Subcutaneous abdominal adipose tissue (tissue), 5 donors: ENCODE data around the gene ABAT.

Experiments used
- H3K27ac ChIP-seq: one replicate; pipeline ENCODE4 v1.7.0; 2013; ENCODE audit warnings: low read depth, mild to moderate bottlenecking, inconsistent platforms, low read length, moderate library complexity
- H3K27me3 ChIP-seq, 5 donors: one replicate each; pipeline ENCODE4 v1.7.0; 2013; ENCODE audit warnings: low read length in 5 of 5, inconsistent platforms in 1 of 5; ENCODE audit not compliant: control insufficient read depth in 5 of 5, insufficient read depth in 4 of 5
- H3K36me3 ChIP-seq, 5 donors: one replicate each; pipeline ENCODE4 v1.7.0; 2013; ENCODE audit warnings: low read length in 5 of 5; ENCODE audit not compliant: control insufficient read depth in 5 of 5, insufficient read depth in 5 of 5
- H3K4me1 ChIP-seq, 5 donors: one replicate each; pipeline ENCODE4 v1.7.0; 2013; ENCODE audit warnings: low read length in 5 of 5, mild to moderate bottlenecking in 3 of 5, moderate library complexity in 1 of 5; ENCODE audit not compliant: control insufficient read depth in 5 of 5, insufficient read depth in 5 of 5
- H3K4me3 ChIP-seq, 5 donors: one replicate each; pipeline ENCODE4 v1.7.0; 2013; ENCODE audit warnings: low read length in 5 of 5, low read depth in 1 of 5
- H3K9ac ChIP-seq, 5 donors: one replicate each; pipeline ENCODE4 v1.7.0; 2013; ENCODE audit warnings: low read length in 5 of 5, mild to moderate bottlenecking in 4 of 5, moderate library complexity in 3 of 5
- H3K9me3 ChIP-seq, 5 donors: one replicate each; pipeline ENCODE4 v1.7.0; 2013; ENCODE audit warnings: low read length in 5 of 5; ENCODE audit not compliant: control insufficient read depth in 5 of 5
- donor health status: healthy.
- donor health status: healthy.
- donor health status: healthy.
- donor health status: healthy.
- donor health status: healthy.

The ABAT gene

DNA sequence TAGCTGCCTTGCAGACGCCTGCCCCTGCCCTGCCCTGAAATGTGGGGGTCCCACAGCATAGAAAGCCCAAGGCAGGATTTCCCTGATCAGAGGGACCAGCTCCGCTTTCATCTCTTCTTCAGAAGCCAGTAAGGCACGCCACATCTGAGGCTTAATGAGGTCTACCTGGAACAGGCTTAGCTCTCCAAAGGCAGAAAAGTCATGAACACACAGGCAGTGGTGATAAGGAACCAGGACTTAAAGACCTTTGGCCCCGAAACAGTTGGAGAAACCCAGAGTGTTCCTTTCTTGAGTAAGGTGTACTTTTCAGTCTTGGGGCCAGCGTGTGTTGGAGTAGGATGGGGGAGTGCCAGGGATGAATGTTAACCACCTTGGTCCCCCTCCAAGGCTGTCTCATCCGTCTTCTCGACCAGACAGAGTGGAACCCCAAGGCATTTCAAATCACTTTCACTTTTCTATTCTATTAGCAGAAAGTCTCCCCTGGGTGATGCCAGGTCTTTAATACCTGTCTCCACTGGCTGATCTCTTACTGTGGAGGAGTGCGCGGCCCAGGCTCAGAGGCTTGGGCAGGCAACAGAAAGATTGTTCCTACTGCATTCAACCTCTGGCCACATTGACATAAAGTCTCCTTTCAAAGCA, 79.1 kb downstream of the ABAT start:
- no peak overlapping the region for H3K27ac ChIP-seq
- H3K9me3 ChIP-seq, result no peaks in the 10 kb centered on the region
- no peak overlapping the region for H3K9ac ChIP-seq
- H3K4me1 ChIP-seq, result no peaks in the 10 kb centered on the region
- peaks cover 0 to 29% (median 13%) of the 10 kb centered on the region in 5 donors for H3K36me3 ChIP-seq
- no peak overlapping the region for H3K4me3 ChIP-seq
- H3K27me3 ChIP-seq, result no peaks in the 10 kb centered on the region

DNA sequence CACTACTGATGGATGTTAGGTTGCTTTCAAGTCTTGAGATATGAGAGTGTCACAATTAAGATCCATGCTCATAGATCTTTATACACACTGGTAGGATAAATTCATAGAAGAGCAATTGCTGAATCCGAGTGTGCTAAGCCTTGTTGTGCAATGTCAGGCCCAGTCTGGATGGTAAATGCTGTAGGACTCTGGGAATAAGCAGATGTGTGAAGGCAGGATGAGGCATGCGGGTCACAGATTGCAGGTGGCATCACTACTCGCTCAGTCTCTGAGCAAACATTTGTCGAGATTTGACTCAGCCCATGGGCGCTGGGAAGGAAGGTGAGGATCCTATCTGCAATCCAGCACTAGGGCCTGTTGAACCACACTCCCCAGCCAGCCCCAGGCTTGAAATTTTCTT, 82.3 kb downstream of the ABAT start:
- no peak overlapping the region for H3K4me3 ChIP-seq
- no peak overlapping the region for H3K9ac ChIP-seq
- no peak overlapping the region for H3K27ac ChIP-seq
- H3K36me3 ChIP-seq, result peaks cover 0 to 27% (median 8%) of the 10 kb centered on the region in 5 donors
- no peaks in the 10 kb centered on the region for H3K4me1 ChIP-seq
- H3K9me3 ChIP-seq, result no peaks in the 10 kb centered on the region
- H3K27me3 ChIP-seq, result no peaks in the 10 kb centered on the region

DNA sequence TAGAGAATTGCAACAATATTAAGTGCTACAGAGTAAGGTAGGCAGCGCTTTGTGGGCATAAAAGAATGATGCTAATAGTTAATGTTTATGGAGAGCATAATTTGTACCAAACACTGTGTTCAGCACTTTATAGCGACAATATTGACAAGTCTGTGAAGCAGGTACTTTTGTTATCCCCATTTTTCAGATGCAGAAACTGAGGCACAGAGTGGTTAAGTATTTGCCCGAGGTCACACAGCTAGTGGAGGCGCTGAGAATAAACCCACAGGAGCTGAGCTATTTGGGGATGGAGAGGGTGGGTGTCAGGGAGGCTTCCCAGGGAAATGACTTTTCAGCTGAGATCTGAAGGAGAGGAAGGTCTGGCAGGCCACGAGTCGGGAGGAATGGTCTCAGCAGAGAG, 83.6 kb downstream of the ABAT start:
- Histone ChIP-seq H3K9me3 (no peaks in the 10 kb centered on the region), H3K4me1 (no peaks in the 10 kb centered on the region), H3K36me3 (peaks cover 0 to 25% (median 7%) of the 10 kb centered on the region in 5 donors), H3K9ac (no peak overlapping the region), H3K27ac (no peak overlapping the region), H3K27me3 (no peaks in the 10 kb centered on the region), H3K4me3 (no peak overlapping the region)

DNA sequence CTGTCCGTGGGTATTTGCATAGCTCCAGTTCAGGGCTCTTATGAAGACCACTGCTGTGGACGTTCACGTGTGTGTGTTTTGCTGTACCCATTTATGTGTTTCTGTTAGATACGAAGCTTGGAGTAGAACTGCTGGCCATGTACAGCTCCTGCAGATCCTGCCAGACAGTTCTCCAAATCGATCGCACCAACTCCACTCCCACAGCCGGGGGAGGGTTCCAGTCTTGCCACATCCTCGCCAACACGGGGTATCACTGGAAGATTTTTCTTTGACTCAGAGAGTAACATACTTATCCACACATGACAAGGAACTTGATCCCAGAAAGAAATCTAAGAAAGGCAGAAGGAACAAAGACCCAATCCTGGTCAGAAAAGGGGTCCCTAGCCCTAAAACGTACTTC, 85.6 kb downstream of the ABAT start:
- H3K9me3 ChIP-seq, result no peaks in the 10 kb centered on the region
- no peaks in the 10 kb centered on the region for H3K27me3 ChIP-seq
- H3K4me3 ChIP-seq, result no peak overlapping the region
- H3K36me3 ChIP-seq, result peaks cover 0 to 33% (median 15%) of the 10 kb centered on the region in 5 donors
- H3K9ac ChIP-seq, result no peak overlapping the region
- H3K4me1 ChIP-seq, result no peaks in the 10 kb centered on the region
- H3K27ac ChIP-seq, result no peak overlapping the region

DNA sequence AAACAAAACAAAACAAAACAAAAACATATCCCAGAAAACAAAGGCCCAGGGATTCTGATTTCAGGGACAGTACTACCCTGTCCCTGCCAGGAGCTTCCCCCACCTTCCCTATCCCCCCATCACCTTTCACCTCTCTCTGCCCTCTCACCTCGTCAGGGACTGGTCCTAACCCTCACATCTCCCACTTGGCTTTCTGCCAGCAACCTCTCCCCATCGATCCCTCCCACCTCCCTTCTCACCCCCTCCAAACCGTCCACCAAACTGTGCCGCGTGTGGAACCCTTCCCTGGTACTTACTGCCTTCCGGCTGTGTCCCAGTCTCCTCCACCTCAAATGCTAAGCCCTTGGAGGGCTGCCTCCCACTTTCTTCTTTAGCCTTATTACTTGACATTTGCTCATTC, 86.7 kb downstream of the ABAT start:
- Histone ChIP-seq H3K27ac (no peak overlapping the region), H3K9me3 (no peaks in the 10 kb centered on the region), H3K4me1 (no peaks in the 10 kb centered on the region), H3K4me3 (no peak overlapping the region), H3K27me3 (no peaks in the 10 kb centered on the region), H3K9ac (no peak overlapping the region), H3K36me3 (peaks cover 0 to 33% (median 19%) of the 10 kb centered on the region in 5 donors)

DNA sequence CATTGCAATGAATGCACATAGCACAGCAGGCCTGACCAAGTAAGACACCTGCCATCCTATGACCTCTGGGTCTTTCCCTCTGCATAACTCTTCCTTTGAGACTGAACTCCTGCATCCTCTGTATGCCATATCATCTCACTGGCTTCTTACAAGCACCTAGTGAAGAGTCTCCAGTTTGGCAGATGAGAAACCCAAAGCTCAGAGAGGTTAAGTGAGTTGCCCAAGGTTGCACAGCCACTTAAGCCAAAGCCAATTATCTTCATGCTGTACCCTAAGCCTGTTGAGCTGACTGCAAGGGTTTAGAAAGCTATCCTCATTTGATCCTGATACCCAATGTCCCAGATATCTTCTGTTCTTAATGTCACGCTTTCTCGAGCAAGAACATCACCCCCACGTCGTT, 87.8 kb downstream of the ABAT start:
- H3K4me1 ChIP-seq, result no peaks in the 10 kb centered on the region
- H3K36me3 ChIP-seq, result peaks cover 0 to 39% (median 21%) of the 10 kb centered on the region in 5 donors
- H3K9me3 ChIP-seq, result no peaks in the 10 kb centered on the region
- H3K9ac ChIP-seq, result no peak overlapping the region
- no peak overlapping the region for H3K4me3 ChIP-seq
- H3K27me3 ChIP-seq, result no peaks in the 10 kb centered on the region
- no peak overlapping the region for H3K27ac ChIP-seq

DNA sequence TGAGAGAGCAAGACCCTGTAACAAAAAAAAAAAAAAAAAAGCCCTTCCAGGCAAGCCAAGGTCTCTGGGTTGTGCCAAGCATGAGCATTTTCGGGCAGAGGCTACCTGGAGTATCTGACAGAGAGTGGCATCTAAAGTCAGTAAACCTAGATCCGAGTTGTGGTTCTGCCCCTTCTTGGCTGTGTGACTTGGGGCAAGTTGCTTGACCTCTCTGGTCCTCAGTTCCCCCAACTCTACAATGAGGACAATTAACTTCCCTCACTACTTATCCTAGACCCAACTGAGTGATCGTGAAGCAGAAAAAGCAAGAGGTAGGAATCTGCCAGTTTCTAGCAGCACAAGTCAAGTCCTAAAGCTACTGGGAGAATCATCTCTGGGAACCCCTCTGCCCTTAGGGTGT, 88.7 kb downstream of the ABAT start:
- no peaks in the 10 kb centered on the region for H3K4me1 ChIP-seq
- H3K27me3 ChIP-seq, result no peaks in the 10 kb centered on the region
- no peaks in the 10 kb centered on the region for H3K9me3 ChIP-seq
- H3K4me3 ChIP-seq, result no peak overlapping the region
- peaks cover 0 to 39% (median 20%) of the 10 kb centered on the region in 5 donors for H3K36me3 ChIP-seq
- no peak overlapping the region for H3K27ac ChIP-seq
- no peak overlapping the region for H3K9ac ChIP-seq

DNA sequence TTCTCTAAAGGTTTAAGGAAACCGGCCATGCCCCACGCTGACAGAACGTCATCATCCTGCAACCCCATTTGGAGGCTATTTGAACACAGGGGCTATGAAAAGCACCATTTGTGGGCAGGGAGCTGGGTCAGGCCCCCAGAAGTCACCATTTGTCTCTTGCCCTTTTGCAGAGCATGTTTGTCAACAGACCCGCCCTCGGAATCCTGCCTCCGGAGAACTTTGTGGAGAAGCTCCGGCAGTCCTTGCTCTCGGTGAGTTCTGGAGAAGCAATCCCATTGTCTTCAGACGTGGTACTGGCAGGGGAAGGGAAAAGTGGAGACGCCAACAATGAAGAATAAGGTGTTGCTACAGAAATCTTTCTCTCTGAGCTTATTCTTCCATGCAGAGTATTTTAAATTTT, 89.5 kb downstream of the ABAT start:
- H3K27ac ChIP-seq, result no peak overlapping the region
- no peaks in the 10 kb centered on the region for H3K9me3 ChIP-seq
- no peaks in the 10 kb centered on the region for H3K27me3 ChIP-seq
- H3K36me3 ChIP-seq, result peaks cover 0 to 41% (median 26%) of the 10 kb centered on the region in 5 donors
- H3K4me3 ChIP-seq, result no peak overlapping the region
- H3K4me1 ChIP-seq, result no peaks in the 10 kb centered on the region
- no peak overlapping the region for H3K9ac ChIP-seq

DNA sequence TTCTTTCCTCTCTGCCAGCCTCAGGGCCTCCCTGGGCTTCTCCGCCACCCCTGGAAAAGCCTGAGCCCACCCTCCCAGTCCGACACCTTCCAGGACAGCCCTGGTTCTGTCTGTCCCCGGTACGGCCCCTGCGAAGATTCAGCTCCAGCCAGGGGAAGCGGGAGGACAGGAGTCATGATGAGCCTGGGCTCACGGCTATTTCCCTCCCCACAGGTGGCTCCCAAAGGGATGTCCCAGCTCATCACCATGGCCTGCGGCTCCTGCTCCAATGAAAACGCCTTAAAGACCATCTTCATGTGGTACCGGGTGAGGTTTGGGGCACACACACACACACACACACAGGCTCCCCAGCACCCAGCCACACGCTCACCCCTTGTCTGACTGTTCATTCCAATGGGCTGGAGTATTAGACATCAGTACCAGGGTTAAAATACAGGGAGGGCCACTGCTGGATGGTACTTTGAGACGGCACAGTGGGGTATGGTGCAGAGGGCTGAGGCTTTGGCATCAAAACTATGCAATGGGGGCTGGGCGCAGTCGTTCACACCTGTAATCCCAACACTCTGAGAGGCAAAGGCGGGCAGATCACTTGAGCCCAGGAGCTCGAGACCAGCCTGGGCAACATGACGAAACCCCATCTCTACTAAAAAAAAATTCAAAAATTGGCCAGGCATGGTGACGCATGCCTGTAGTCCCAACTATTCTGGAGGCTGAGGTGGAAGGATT, 90.3 kb downstream of the ABAT start:
- Histone ChIP-seq H3K27ac (no peak overlapping the region), H3K4me3 (no peak overlapping the region), H3K4me1 (no peaks in the 10 kb centered on the region), H3K27me3 (no peaks in the 10 kb centered on the region), H3K9ac (no peak overlapping the region), H3K9me3 (no peaks in the 10 kb centered on the region), H3K36me3 (peaks cover under 1 to 45% (median 30%) of the 10 kb centered on the region in 5 donors)

DNA sequence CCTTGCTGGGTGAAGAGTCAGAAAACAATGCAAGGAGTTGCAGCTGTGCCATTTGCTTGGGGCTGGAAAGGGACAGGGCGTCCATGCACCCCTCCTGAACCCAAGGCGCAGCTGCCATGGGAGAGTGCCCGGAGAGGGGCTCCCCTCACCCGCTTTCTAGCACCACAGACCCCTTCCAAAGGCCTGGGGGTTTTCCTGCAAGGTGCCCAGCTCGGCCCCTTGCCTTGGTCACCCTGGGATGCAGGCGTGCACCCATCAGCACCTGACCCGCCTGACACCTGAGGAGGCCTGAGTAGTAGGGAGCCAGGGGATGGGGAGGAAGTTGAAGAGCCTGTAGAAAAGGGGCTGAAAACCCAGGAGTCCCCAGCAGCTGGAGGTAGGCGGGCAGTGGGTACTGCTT, 92.8 kb downstream of the ABAT start:
- Histone ChIP-seq H3K27ac (no peak overlapping the region), H3K9me3 (no peaks in the 10 kb centered on the region), H3K4me1 (no peaks in the 10 kb centered on the region), H3K4me3 (no peak overlapping the region), H3K36me3 (peaks cover 3 to 48% (median 32%) of the 10 kb centered on the region in 5 donors), H3K27me3 (no peaks in the 10 kb centered on the region), H3K9ac (no peak overlapping the region)
